Measurements from ENCODE around the gene EPOP. TPM values are rescaled to one million over a fixed set of nuclear protein-coding genes. Genes with fewer than 3 reads are reported as not detected.

The EPOP gene
- total and polyA plus RNA-seq, 2 of the 13 experiments (the other 11 are each of a cell fraction or from before 2014, with no cell fraction given) = 14.7 to 37.8 TPM

- TF ChIP-seq CENPBD1 (CRISPR knock-in tag; IDR thresholded peaks at IDR 0.05; ENCODE audit: borderline replicate concordance, low read depth) = no peak
- TF ChIP-seq KDM4B (CRISPR knock-in tag; IDR thresholded peaks at IDR 0.05) = no peak
- no peak for TF ChIP-seq CSRNP2 (CRISPR knock-in tag; conservative IDR thresholded peaks at IDR 0.05; ENCODE audit: low read depth)
- TF ChIP-seq NKX3-1 (CRISPR knock-in tag; IDR thresholded peaks at IDR 0.05) = no peak
- no peak for TF ChIP-seq TERF1 (CRISPR knock-in tag; IDR thresholded peaks at IDR 0.05)
- TF ChIP-seq ZNF251 (CRISPR knock-in tag; IDR thresholded peaks at IDR 0.05) = no peak
- no peak for TF ChIP-seq POGZ (CRISPR knock-in tag; IDR thresholded peaks at IDR 0.05)
- TF ChIP-seq THAP9 (CRISPR knock-in tag; IDR thresholded peaks at IDR 0.05; ENCODE audit: borderline replicate concordance) = peak; percentile 70; the same call in 1 of the 2 replicates
- TF ChIP-seq RCOR2 (CRISPR knock-in tag; IDR thresholded peaks at IDR 0.05) = peak; percentile 27; the same call in 1 of the 2 replicates
- peak; percentile 83 for TF ChIP-seq ZNF414 (CRISPR knock-in tag; IDR thresholded peaks at IDR 0.05)
- no peak for TF ChIP-seq ZSCAN22 (CRISPR knock-in tag; IDR thresholded peaks at IDR 0.05)
- TF ChIP-seq HOXA5 (CRISPR knock-in tag; IDR thresholded peaks at IDR 0.05) = no peak
- TF ChIP-seq ZC3H13 (CRISPR knock-in tag; IDR thresholded peaks at IDR 0.05) = no peak
- 0 out of 2 replicates have a peak, but pooled peaks have one; percentile 8 for TF ChIP-seq RERE (CRISPR knock-in tag; IDR thresholded peaks at IDR 0.05; ENCODE audit: low read depth)
- no peak for TF ChIP-seq ZNF7 (CRISPR knock-in tag; IDR thresholded peaks at IDR 0.05)
- TF ChIP-seq ZNF143 (CRISPR knock-in tag; IDR thresholded peaks at IDR 0.05) = no peak; the same call in 1 of the 2 replicates
- no peak; the same call in 1 of the 2 replicates for TF ChIP-seq ZNF292 (CRISPR knock-in tag; IDR thresholded peaks at IDR 0.05; ENCODE audit: borderline replicate concordance, low read depth)
Observed at GRCh38 chr17:38701504-38702165, 26.9 kb upstream of the EPOP start (continued).
